CD4-positive, alpha-beta T cell (primary cell): ENCODE data around the gene DCLRE1B. TPM values are rescaled to one million over a fixed set of nuclear protein-coding genes. Genes with fewer than 3 reads are reported as not detected.

Source experiments
- ATAC-seq: fragments of 200-7000 bp; cut with Tn5 transposase; one replicate; pipeline ENCODE4 v1.10.0; 2022; ENCODE audit warnings: mild to moderate bottlenecking; ENCODE audit not compliant: poor library complexity
- CTCF ChIA-PET: fragments of 350-600 bp; sonication (Branson Sonifier 250); formaldehyde crosslinking; loops from one replicate; lab custom pipeline; 2021; ENCODE audit warnings: antibody characterized with exemption, inconsistent platforms; lab: Charles Lee
- POLR2A ChIA-PET: fragments of 350-600 bp; sonication (Branson Sonifier 250); formaldehyde crosslinking; loops from one replicate; lab custom pipeline; 2021; ENCODE audit warnings: antibody characterized with exemption, inconsistent platforms; lab: Charles Lee
- DNase-seq, 14 experiments: peaks; one replicate each; pipeline ENCODE4 v3.0.0-alpha.2; 2013 to 2020; ENCODE audit warnings: mixed read lengths in 2 of 14
- H3K27ac ChIP-seq, 2 donors: one replicate each; pipeline versions ENCODE4 v1.5.1 to v1.7.0; 2013; ENCODE audit warnings: low read length in 2 of 2, low read depth in 1 of 2, mild to moderate bottlenecking in 1 of 2
- H3K27me3 ChIP-seq, 2 experiments: 1 replicate in 1 of 2; 2 replicates in 1 of 2; pipeline versions ENCODE4 v1.6.1 to v1.7.0; 2013; ENCODE audit warnings: low read length in 2 of 2, control low read depth in 1 of 2, mild to moderate bottlenecking in 1 of 2, moderate library complexity in 1 of 2; ENCODE audit not compliant: insufficient read depth in 2 of 2, control insufficient read depth in 1 of 2
- H3K36me3 ChIP-seq: one replicate; pipeline ENCODE4 v1.6.1; 2013; ENCODE audit warnings: low read length, control low read depth; ENCODE audit not compliant: insufficient read depth
- H3K4me1 ChIP-seq: one replicate; pipeline ENCODE4 v1.6.1; 2013; ENCODE audit warnings: low read length, control low read depth; ENCODE audit not compliant: insufficient read depth
- H3K4me3 ChIP-seq: one replicate; pipeline ENCODE4 v1.5.1; 2013; ENCODE audit warnings: mild to moderate bottlenecking, low read length, moderate library complexity
- H3K9me3 ChIP-seq, 2 experiments: 1 replicate in 1 of 2; 2 replicates in 1 of 2; pipeline versions ENCODE4 v1.6.1 to v1.7.0; 2013; ENCODE audit warnings: low read length in 2 of 2, mild to moderate bottlenecking in 2 of 2, control low read depth in 1 of 2, moderate library complexity in 1 of 2; ENCODE audit not compliant: control insufficient read depth in 1 of 2, insufficient read depth in 1 of 2
- H3K27ac Mint-ChIP-seq: one replicate; pipeline ENCODE4 v1.8.0; 2020; ENCODE audit warnings: mixed read lengths
- H3K27me3 Mint-ChIP-seq: one replicate; pipeline ENCODE4 v1.8.0; 2021; ENCODE audit warnings: mixed read lengths
- H3K36me3 Mint-ChIP-seq: one replicate; pipeline ENCODE4 v1.8.0; 2021; ENCODE audit warnings: low read depth, mixed read lengths
- H3K4me1 Mint-ChIP-seq: one replicate; pipeline ENCODE4 v1.8.0; 2021; ENCODE audit warnings: low read depth, mixed read lengths
- H3K4me3 Mint-ChIP-seq: one replicate; pipeline ENCODE4 v1.8.0; 2020; ENCODE audit warnings: mild to moderate bottlenecking, mixed read lengths
- H3K9me3 Mint-ChIP-seq: one replicate; pipeline ENCODE4 v1.8.0; 2020; ENCODE audit warnings: mixed read lengths
- intact Hi-C, 2 experiments: fragments of 100-400 bp; cut with DNase I in 1 of 2; cut with micrococcal nuclease in 1 of 2; formaldehyde crosslinking; loops; one replicate each; pipeline versions ENCODE4 v1.15.1 to v1.9.0; 2023 to 2025; cut with DNase I, micrococcal nuclease
- total RNA-seq, 174 experiments: library from RNA in 2 of 174; stranded (reverse) in 2 of 174; gene quantifications; one replicate each; pipeline ENCODE4 v1.2.3 and lab custom pipeline; 2021 to 2026
- TF ChIP-seq, protein P1 (sequence below): fragments of 200-600 bp; IDR thresholded peaks from one replicate; pipeline ENCODE4 v1.8.0; 2022; ENCODE audit warnings: antibody characterized with exemption, mild to moderate bottlenecking

Gene DCLRE1B
- total RNA-seq, 2 experiments from 2014 or later = 6.4 to 6.8 TPM

DNA sequence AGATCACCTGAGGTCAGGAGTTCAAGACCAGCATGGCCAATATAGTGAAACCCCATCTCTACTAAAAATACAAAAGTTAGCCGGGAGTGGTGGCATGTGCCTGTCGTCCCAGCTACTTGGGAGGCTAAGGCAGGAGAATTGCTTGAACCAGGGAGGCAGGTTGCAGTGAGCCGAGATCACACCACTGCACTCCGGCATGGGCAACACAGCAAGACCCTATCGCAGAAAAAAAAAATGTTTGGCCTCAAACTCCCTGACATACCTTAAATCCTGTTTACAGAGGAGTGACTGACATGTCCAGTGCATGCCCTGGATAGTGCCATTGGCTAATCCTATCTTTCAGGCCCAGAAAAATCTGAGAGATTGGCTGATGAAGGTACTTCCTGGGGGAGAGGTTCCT lies 11.8 kb downstream of the DCLRE1B start:
- ATAC-seq = no peak
- Histone ChIP-seq H3K9me3 (no peaks in the 10 kb centered on the region), H3K27me3 (peaks cover 0 to 2% of the 10 kb centered on the region in 2 experiments), H3K27ac (no peak overlapping the region), H3K4me3 (no peak overlapping the region), H3K4me1 (no peaks in the 10 kb centered on the region), H3K36me3 (peaks cover 6% of the 10 kb centered on the region)
- POLR2A ChIA-PET = no interaction called here
- H3K36me3 Mint-ChIP-seq = peaks cover 9% of the 10 kb centered on the region
- peaks cover 6% of the 10 kb centered on the region for H3K27me3 Mint-ChIP-seq
- no peak overlapping the region for H3K27ac Mint-ChIP-seq
- H3K9me3 Mint-ChIP-seq = no peaks in the 10 kb centered on the region
- intact Hi-C loops = no loop called here
- H3K4me1 Mint-ChIP-seq = no peaks in the 10 kb centered on the region
- TF ChIP-seq, protein P1, sequence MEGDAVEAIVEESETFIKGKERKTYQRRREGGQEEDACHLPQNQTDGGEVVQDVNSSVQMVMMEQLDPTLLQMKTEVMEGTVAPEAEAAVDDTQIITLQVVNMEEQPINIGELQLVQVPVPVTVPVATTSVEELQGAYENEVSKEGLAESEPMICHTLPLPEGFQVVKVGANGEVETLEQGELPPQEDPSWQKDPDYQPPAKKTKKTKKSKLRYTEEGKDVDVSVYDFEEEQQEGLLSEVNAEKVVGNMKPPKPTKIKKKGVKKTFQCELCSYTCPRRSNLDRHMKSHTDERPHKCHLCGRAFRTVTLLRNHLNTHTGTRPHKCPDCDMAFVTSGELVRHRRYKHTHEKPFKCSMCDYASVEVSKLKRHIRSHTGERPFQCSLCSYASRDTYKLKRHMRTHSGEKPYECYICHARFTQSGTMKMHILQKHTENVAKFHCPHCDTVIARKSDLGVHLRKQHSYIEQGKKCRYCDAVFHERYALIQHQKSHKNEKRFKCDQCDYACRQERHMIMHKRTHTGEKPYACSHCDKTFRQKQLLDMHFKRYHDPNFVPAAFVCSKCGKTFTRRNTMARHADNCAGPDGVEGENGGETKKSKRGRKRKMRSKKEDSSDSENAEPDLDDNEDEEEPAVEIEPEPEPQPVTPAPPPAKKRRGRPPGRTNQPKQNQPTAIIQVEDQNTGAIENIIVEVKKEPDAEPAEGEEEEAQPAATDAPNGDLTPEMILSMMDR = no peak
- H3K4me3 Mint-ChIP-seq = no peak overlapping the region
- CTCF ChIA-PET = no interaction called here
- no peak for DNase-seq

DNA sequence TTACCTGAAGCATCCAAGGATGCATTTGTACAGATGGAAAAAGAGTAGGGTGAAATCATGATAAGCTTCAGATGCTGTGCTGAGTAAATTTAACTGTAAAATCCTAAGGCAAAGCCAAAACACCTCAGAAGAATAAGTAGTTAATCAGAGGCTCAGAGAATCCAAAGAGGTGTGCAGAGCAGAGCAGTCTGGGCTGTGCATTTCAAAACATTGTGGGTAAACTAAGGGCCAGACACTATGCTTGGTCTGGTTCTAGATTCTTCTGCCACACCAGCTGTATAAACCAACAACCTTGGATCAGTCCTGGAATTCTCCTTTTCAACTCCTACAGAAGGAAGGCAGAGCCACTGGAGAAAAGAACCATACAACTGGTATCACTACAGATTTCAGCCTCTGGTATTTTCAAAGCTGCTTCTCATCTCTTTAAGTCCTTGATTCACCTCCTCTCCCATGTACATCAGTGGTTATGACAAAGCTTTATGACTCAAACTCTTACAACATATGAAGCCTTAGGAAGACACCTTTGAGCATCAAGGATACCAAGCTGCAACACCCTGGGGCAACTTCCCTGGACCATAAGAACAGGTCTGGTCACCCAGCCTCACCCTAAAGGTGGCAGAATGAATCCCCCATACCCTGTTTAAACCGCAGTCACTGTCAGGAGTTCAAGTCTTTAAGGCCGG lies 12.4 kb downstream of the DCLRE1B start:
- intact Hi-C loops = no loop called here
- no peaks in the 10 kb centered on the region for H3K9me3 Mint-ChIP-seq
- H3K27me3 Mint-ChIP-seq = peaks cover 6% of the 10 kb centered on the region
- Histone ChIP-seq H3K4me3 (no peak overlapping the region), H3K27ac (no peak overlapping the region), H3K27me3 (peaks cover 0 to 2% of the 10 kb centered on the region in 2 experiments), H3K36me3 (peaks cover 3% of the 10 kb centered on the region), H3K9me3 (no peaks in the 10 kb centered on the region), H3K4me1 (no peaks in the 10 kb centered on the region)
- H3K27ac Mint-ChIP-seq = no peak overlapping the region
- H3K4me3 Mint-ChIP-seq = no peak overlapping the region
- ChIA-PET POLR2A (no interaction called here), CTCF (no interaction called here)
- DNase-seq (no peak), ATAC-seq (no peak)
- TF ChIP-seq, protein P1 = no peak
- H3K36me3 Mint-ChIP-seq = peaks cover 7% of the 10 kb centered on the region
- H3K4me1 Mint-ChIP-seq = no peaks in the 10 kb centered on the region

DNA sequence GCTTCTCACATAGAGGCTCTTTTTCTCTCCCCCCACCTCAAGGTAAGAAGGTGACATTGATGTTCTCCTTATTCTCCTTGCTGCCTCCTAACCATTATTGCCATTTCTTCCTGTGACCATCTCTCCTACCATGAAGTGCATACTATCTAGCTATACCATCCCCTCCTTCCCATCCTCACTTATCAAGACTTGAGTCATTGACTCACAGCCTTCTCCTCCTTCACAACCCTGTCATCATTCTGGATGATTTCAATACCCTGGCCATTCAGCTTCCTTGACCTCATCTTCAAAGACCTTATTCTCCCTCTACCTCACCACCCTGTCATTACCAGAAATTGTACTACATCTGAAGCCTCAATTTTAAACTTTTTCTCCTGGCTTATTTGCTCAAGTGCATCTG lies 13.1 kb downstream of the DCLRE1B start:
- intact Hi-C loops = no loop called here
- H3K27ac Mint-ChIP-seq = no peak overlapping the region
- CTCF ChIA-PET = no interaction called here
- Histone ChIP-seq H3K27ac (no peak overlapping the region), H3K36me3 (no peaks in the 10 kb centered on the region), H3K4me1 (no peaks in the 10 kb centered on the region), H3K27me3 (peaks cover 0 to 2% of the 10 kb centered on the region in 2 experiments), H3K4me3 (no peak overlapping the region), H3K9me3 (no peaks in the 10 kb centered on the region)
- DNase-seq (no peak), ATAC-seq (no peak)
- H3K4me1 Mint-ChIP-seq = no peaks in the 10 kb centered on the region
- H3K4me3 Mint-ChIP-seq = no peak overlapping the region
- H3K36me3 Mint-ChIP-seq = peaks cover under 1% of the 10 kb centered on the region
- TF ChIP-seq, protein P1 = no peak
- peaks cover 6% of the 10 kb centered on the region for H3K27me3 Mint-ChIP-seq
- POLR2A ChIA-PET = no interaction called here
- H3K9me3 Mint-ChIP-seq = no peaks in the 10 kb centered on the region
